T-helper 22 cell (primary cell): ENCODE data around the gene BAG3.
A peak's percentile ranks its signal among the peaks of the same experiment; 100 is the strongest.
"Not testable (repeated sequence)": the region's sequence is repeated elsewhere in the genome, so short reads cannot be mapped to it uniquely, and the experiment has no call there.

ENCODE experiments used
- DNase-seq: peaks from one replicate; pipeline ENCODE4 v3.0.0-alpha.2; 2020; ENCODE audit warnings: low read depth

The BAG3 gene

DNA sequence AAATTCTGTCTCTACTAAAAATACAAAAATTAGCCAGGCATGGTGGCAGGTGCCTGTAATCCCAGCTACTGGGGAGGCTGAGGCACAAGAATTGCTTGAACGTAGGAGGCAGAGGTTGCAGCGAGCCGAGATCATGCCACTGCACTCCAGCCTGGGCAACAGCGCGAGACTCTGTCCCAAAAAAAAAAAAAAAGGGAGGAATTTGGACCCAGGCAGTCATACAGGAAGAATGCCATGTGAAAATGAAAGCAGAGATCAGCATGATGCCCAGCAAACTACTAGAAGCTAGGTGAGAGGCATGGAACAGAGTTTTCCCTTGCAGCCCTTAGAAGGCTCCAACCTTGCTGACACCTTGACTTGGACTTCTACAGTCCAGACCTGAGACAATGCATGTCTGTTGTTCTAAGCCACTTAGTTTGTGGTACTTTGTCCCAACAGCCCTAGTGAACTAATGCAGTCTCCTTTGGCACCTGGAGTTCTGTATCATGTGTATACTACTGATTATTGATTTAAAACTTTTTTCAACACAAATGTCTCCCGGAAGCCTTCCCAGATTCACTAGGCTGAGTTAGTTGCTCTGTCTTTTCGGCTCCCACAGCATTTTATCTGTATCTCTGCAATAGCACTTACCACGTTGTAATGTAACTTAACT lies 10.2 kb upstream of the BAG3 start:
- DNase-seq: no peak

DNA sequence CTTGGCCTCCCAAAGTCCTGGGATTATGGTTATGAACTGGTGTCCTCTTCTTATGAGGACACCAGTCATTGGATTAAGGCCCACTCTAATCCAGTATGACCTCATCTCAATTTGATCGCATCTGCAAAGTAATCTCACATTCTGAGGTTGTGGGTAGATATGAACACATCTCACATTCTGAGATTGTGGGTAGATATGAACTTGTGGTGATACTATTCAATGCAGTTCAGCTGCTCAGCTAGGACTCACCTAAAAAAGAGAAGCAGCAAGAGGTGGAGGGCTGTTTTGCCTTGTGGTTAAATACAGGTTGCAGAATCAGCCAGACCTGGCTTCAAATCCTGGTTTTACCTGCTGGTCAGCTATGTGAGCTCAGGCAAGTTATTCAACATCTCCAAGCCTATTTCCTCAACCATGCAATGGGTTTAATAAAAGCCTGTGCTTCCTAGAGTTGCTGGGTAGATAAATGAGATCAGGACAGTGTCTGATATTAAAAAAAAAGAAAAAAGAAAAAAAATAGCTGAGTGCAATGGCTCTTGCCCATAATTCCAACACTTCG lies 8.5 kb upstream of the BAG3 start:
- no peak for DNase-seq

DNA sequence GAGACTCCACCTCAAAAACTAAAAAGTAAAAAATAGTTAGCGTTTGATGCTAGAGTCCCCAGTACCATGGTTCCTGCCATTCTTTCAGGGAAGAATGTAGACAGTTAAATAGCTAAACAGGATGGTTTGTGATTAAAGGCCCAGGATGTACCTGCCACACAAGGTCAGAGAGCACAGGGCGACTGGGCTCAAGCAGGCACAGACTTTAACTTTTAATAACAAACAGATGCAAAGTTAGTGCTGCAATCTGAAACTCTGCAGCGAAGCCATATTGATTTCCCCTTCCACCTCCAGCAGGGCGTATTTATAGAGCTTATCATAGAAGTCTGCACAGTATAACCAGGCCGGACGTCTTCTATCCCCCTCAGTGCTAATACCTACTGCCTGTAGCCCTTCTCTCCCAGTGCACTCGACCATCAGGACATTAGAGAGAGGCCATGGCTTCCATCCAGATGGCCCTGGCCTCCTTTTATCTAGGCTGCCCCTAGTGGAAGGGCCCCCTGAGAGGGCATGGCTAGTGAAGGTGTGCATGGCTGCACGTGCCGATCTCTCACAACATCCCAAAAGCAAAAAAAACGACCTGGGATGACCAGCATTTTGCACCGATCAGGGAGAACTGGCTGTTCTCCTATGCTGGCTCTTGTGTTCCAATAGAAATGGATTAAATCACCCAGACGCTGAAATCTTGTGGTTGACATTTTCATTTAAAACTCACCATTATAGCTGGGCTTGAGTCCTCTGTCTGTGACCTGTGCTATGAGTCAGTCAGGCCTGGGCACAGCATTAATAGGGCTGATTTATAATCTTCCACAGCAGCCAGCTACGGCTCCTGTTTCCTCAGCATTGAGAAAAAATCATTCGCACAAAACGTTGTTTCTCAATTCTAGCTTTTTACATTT lies 7.6 kb upstream of the BAG3 start:
- no peak for DNase-seq

DNA sequence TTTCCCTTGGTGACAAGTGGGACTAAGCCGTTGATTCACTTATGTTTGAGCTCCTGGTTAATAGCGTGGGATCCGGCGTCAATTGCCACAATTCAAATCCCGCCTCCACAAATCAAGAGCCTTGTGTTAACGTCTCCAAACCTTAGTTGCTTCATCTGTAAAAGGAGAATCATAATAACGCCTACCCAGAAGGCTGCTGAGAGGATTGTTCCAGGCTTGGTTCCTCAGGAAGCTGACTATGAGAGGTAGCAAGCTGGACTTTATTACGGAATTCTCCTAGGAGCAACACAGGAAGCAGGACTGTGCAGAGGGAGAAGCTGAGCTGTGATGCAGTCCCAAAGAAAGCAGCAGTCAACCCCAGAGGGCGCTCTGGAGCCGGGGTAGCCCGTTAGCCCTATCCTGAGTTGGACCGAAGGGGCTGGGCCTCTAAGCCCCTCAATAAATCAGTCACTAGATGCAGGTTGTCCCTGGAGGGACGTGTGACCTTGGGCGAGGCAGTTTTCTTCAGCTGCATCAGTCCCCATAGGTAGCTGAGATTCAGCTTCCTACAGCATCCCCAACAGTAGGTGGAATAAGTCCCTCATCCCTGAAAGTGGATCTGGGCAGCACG lies 6.9 kb upstream of the BAG3 start:
- DNase-seq: no peak

DNA sequence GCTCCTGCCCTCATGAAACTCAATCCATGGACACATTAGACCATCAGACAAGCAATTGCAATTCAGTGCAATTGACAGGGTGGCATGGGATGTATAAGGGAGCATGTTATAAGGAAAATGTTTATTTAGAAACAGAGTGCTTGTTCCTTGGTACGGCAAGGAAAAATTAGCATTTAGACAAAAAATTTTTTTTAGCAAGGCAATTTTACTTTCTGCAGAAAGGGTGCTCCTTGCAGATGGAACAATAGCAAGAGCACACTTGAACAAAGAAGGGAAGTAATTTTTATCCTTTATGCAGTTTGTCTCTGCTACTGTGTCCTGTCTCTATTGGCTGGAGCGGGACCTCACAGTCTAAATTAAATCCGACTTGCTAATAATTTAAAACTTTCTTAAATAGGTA lies 6.2 kb upstream of the BAG3 start:
- no peak for DNase-seq

DNA sequence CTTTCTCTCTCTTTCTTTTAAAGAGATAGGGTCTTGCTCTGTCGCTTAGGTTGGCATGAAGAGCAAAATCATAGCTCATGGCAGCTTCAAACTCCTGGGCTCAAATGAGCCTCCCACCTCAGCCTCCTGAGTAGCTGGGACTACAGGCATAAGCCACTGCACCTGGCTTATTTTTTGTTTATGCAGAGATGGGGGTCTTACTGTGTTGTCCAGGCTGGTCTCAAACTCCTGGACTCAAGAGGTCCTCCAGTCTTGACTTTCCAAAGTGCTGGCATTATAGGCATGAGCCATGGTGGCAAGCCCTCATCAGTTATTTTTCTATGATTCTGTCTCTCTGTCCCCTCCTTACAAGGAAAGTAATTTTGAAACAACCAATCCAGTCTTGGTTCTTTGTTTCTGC lies 1.1 kb upstream of the BAG3 start:
- DNase-seq: no peak

DNA sequence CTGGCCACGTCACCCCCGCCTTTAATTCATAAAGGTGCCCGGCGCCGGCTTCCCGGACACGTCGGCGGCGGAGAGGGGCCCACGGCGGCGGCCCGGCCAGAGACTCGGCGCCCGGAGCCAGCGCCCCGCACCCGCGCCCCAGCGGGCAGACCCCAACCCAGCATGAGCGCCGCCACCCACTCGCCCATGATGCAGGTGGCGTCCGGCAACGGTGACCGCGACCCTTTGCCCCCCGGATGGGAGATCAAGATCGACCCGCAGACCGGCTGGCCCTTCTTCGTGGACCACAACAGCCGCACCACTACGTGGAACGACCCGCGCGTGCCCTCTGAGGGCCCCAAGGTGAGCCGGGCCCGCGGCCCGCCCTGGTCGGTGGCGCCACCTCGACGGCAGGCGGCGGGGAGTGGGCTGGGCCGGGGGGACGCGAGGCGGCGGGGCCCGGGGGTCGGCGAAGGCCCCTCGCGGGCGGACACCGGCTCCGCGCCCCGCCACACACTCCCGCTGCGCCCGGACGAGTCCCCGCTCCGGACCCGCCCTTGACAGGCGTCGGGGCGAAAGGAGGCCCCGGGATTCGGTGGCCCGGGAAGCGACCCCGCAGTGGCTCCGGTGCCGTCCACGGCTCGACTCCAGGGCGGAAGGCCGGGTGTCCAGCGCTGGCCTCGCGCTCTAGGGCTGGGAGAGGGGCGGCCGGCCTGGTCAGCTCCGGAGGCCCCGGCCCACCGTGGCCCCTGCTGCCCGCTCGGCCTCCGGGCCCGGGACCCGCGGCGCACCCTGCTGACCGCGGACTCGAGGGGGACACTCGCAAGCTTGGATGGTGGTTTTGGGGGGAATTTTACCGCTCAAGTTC lies 557 bp downstream of the BAG3 start:
- no peak for DNase-seq

DNA sequence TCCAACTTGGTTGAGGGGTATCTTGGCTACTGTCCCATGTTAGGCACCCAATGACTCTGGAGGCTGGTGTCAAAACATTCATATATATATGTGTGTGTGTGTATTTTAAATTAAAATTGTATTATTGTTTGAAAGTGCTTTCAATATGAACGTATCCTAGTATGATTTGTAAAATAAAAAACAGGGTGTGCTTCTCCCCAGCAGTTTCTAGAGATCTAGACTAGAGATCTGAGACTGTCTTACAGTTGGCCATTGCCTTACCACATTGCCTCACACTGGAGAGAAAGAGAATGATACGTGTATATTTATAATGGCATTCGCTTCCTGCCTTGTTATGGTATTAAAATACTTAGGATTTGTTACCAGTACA lies 1.2 kb downstream of the BAG3 start:
- DNase-seq: no peak

DNA sequence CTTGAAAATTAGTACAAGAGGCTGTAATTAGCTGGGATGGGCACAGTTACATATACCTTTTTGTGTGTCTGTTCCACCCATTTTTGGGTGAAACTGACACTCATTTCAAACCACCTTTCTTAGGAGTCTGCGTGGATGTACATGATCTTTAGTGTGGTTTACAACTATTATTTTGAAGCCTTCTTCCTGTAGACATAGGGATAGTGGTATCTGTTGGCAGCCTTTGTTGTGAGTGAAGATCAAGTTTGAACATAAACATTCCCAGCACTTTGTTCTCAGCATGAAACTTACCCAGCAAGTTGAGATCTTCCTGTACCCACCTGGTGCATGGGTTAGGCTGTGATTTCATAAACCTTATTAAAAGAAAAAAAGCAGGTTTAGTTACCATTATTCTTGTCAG lies 2.0 kb downstream of the BAG3 start:
- DNase-seq: no peak

DNA sequence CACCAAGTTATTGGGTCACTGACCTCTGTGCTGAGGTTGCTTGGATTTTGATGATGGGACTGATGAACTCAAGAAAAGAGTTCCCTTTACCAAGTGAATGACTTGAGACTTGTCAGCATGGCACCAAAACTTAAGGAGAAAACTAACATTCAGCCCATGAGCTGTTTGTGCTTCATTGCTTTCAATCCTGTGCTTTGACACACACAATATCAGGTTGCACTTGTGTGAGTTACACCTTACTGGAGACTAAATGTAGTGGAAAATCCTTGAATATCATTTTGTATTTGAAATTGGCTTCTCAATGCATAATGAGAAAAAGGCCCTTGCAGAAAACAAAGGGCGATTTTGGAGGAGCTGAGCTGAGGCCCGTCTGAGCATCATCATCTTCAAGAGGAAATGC lies 2.7 kb downstream of the BAG3 start:
- no peak for DNase-seq

DNA sequence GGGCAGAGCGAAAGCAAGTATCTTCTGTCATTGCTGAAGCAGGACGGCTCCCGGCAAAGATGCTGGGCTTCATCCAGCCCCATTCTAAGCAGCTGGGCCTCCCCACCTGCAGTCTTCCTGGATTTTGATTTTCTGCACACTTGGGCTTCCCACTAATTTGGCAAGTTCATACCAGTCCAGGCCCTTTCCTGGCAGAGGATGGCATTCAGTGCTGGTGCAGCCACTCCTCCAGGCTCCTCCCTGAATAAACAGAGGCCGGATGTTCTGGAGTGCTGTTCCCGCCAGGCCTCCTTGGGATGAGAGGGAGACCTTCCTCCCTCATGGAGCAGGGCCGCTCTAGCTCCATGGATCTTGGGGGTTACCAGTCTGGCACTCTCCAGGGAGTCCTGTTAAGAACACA lies 3.4 kb downstream of the BAG3 start:
- no peak for DNase-seq

DNA sequence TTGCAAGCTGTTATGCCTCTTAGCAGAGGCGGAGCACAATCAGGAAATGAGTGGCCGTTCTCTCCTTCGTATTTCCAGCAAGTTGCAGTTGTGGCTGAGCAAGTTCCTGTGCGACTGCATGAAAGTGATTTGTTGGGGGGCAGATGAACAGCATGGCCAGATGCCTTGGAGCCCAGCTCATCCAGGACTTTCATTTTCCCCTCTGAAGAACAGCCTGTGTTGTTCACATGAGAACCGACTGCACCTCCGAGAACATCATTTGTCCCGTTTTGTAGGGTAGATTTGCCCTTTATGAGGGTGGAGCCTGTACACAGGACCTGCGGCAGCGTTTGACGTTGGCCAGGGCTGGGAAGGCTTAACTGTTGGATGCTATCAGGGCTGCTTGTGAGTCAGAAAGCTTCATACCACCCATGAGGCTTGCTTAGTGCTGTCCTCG lies 4.4 kb downstream of the BAG3 start:
- DNase-seq: peak; percentile 50

DNA sequence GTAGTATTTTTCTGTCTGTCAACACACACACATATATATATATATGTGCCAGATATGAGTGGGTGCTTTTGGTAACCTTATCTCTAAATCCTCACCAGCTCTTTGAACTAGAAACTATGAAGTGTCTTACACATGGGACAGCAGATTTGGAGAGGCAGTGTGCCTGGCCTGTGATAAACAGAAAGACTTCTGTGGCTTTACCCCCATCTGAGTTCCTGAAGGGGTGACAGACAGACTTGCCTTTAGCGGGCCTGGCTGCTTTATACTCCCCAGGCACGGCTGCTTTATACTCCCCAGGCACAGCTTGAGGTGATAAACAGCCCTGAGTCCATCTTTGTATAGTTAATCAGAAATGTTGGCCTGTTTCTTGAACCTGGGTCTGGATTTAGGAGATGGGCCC lies 5.6 kb downstream of the BAG3 start:
- DNase-seq: no peak

DNA sequence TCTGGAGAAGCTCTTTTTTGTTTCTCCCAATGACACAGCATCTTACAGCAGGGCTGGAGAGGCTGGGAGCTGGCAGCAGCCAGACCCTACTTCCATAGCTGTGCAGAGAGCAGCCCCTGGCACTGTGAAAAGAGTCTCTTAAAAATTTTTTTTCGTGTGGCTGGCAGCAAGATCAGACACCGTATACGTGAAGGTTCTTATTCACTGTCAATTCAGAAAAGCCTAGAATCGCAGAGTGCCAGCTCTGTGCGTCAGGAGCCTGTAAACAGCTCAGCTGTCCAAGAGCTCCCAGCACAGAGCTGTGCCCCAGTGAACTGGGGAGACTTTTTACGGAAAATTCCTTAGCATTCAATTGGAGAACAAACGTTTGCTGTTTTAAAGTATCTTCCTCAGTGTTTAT lies 6.5 kb downstream of the BAG3 start:
- DNase-seq: no peak

DNA sequence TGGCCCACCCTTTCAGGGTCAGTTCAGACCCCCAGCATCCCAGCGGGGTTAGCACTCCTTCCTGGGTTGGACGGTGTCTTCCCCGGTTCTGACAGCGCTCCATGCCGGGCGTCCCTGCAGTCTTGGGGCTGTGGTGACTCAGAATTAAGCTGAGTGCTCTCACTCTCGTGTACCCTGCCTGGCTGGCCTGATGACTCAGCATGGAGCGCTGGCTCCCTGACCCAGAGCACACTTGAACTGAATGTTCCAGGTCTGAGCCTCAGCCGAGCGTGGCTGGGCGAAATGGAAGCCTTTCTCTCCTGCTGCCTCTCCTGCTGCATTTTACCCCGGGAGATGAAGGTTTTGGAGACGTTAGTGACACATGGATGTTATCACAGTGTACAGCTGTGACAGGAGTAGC lies 7.1 kb downstream of the BAG3 start:
- DNase-seq: no peak

DNA sequence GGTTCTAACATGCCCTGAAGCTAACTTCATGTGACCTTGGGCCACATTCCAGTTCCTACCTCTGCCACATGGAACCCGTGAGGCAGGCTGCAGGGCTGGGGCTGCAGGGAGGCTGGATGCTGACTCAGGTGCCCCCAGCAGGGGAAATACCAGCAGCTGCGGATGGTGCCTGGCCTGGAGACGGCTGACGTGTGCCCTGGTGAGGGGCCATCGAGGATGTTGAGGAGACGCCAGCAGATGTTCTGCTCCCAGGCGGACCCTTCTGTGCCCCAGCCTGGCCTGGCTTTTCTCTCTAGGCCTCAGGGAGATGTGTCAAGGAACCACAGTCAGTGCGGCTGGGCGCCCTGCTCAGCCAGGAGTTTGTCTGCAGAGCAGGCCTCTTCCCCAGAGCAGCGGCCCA lies 8.8 kb downstream of the BAG3 start:
- no peak for DNase-seq

DNA sequence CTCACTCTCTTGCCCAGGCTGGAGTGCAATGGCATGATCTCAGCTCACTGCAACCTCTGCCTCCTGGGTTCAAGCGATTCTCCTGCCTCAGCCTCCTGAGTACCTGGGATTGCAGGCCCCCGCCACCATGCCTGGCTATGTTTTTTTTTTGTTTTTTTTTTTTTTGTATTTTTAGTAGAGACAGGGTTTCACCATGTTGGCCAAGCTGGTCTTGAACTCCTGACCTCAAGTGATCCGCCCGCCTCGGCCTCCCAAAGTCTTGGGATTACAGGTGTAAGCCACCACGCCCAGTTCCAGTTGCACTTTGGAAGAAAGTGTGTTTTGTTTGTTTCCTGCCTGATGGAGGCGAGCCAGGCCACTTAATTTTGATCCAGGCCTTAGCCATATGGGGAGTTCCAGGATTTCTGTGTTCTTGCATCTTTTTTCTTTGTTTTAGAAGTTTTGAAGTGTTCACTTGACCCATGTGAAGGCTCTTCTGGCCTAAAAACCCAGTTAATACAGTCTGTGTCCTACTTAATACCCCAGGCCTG lies 11.0 kb downstream of the BAG3 start:
- not testable (repeated sequence) for DNase-seq

DNA sequence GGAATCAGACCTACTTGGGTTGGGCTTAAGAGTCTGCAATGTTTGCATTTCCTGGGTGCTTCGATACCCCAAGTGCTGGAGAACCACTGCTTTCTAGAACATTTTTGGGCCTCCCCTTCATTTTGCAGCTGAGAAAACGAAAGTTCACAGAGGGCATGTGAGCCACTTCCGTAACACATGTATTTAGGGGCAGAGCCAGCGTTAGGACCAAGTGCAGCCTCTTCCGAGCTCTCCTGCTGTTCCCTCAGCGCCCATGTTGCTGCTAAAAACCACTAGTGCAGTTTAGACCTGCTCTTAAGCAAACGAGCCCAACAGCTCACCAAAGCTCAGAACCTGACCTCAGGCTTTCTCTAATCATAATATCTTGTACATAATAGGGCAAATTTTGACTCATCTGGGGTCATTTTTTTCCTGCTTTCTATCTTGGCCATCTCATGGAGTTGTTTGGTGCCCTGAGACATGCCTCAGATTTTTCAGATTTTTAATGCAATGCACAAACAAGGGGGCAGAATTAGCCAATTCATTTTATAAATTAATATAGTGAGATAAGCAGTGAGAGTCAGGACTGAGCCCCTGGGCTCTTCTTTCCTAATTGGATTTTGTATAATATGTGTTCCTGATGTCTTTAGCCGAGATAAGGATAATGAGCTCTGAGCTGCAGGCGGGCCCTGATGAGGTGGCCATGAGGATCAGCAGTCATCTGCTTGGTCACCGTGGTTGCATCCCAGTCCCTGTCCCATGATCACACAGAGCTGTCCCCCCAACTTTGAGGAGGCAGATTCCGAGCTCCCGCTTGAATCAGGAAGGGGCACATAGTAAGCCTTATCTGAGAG lies 12.9 kb downstream of the BAG3 start:
- DNase-seq: peak; percentile 34

DNA sequence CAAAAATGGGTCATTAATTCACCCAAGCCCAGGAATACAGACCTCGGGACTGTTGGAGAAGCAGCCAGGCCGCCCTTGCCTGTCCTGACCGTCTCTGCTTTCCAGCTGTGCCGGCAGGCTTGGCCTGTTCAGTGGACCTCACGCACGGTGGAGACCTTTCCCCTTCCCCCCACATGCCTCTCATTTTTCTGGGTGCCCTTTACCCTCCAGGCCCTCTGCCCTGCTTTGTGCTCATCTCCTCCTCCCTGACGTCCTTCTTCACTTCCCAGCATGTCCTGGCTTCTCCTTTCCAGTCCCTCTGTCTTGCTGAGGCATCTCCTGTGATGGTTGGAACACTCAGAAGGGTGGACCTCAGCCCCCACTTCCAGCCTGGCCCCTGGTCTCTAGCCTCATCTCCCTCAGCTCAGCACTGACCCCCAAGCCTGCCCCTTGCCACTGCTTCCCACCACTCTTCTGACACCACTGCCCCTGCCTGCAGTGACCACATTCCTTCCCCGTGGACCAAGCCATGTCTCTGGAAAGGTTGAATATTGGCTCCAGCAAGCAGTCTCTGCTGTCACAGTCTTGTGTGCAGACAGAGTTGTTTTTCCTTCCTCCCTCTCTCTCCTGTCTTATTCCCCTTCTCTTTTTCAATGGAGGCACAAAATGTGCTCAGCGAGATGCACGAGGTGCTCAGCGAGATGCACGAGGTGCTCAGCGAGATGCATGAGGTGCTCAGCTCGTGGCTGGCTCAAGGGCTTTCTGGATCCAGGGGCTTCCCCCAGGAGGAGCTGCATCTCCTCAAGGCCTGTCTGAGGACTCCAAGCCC lies 14.9 kb downstream of the BAG3 start:
- DNase-seq: no peak

DNA sequence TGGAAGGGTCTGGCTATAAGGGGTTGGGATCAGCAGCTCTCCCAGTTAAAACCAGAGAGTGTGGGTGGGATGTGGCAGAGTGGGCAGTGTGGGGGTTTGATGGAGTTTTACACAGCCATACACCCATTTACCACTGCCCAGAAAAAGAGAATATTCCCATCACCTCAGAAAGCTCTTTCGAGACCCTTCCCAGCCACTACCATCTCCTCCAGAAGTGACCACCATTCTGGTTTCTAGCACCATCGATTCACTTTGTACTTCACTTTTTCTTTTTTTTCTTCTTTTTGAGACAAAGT lies 15.5 kb downstream of the BAG3 start:
- no peak for DNase-seq
